C4-2B (cell line): ENCODE data around the gene PLA2G6.

ENCODE experiments used
- H3K27ac ChIP-seq: fragments of 450-650 bp; 2 replicates; pipeline ENCODE4 v1.5.1; 2017
- ZFX ChIP-seq: fragments of 450-650 bp; IDR thresholded peaks from 2 replicates; pipeline ENCODE4 v1.6.1; 2017
- TF ChIP-seq, protein P1 (sequence below): fragments of 450-650 bp; conservative IDR thresholded peaks from 2 replicates; pipeline ENCODE4 v1.5.1; 2017; ENCODE audit warnings: mild to moderate bottlenecking

Gene PLA2G6

DNA sequence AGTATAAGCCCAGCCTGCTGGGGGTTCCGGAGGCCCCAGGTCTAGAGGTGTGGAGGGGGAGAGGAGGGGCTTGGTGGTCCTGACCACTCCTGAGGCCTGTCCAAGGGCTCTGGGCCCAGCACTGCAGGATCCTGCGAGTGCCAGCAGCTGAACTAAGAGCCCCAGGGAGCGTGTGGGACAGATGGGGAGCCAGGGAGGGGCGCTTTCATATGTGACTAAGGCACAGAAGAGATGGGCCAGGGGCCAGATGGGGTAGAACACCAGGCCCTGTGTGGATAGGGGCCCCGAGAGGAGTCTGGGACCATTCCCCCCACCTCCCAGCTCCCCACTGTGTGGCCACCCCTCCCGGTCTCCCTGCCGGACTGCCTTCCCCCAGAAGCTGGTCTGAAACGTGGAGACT, 38.5 kb upstream of the PLA2G6 start:
- TF ChIP-seq, protein P1, sequence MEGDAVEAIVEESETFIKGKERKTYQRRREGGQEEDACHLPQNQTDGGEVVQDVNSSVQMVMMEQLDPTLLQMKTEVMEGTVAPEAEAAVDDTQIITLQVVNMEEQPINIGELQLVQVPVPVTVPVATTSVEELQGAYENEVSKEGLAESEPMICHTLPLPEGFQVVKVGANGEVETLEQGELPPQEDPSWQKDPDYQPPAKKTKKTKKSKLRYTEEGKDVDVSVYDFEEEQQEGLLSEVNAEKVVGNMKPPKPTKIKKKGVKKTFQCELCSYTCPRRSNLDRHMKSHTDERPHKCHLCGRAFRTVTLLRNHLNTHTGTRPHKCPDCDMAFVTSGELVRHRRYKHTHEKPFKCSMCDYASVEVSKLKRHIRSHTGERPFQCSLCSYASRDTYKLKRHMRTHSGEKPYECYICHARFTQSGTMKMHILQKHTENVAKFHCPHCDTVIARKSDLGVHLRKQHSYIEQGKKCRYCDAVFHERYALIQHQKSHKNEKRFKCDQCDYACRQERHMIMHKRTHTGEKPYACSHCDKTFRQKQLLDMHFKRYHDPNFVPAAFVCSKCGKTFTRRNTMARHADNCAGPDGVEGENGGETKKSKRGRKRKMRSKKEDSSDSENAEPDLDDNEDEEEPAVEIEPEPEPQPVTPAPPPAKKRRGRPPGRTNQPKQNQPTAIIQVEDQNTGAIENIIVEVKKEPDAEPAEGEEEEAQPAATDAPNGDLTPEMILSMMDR = no peak
- no peak for TF ChIP-seq ZFX
- H3K27ac ChIP-seq = no peak overlapping the region

DNA sequence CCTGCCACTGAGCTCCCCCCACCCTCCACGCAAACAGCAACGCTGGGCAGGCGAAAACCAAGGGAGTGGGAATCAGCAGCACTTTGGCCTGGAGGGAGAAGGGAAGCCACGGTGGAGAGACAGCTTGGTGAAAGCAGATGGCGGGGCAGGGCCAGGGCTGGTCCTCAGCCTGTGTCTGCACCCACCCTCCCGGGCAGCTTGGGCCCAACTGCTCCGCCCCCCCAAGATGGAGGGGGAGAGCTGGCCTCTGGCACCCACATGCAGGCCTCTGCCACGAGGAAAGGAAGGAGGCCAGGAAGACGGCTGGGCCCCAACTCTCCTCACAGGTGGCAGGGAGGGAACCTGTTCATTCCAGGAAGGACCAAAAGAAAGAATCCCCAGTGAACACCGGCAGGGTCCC, 38.0 kb upstream of the PLA2G6 start:
- TF ChIP-seq, protein P1 = no peak
- no peak for TF ChIP-seq ZFX
- H3K27ac ChIP-seq = no peak overlapping the region

DNA sequence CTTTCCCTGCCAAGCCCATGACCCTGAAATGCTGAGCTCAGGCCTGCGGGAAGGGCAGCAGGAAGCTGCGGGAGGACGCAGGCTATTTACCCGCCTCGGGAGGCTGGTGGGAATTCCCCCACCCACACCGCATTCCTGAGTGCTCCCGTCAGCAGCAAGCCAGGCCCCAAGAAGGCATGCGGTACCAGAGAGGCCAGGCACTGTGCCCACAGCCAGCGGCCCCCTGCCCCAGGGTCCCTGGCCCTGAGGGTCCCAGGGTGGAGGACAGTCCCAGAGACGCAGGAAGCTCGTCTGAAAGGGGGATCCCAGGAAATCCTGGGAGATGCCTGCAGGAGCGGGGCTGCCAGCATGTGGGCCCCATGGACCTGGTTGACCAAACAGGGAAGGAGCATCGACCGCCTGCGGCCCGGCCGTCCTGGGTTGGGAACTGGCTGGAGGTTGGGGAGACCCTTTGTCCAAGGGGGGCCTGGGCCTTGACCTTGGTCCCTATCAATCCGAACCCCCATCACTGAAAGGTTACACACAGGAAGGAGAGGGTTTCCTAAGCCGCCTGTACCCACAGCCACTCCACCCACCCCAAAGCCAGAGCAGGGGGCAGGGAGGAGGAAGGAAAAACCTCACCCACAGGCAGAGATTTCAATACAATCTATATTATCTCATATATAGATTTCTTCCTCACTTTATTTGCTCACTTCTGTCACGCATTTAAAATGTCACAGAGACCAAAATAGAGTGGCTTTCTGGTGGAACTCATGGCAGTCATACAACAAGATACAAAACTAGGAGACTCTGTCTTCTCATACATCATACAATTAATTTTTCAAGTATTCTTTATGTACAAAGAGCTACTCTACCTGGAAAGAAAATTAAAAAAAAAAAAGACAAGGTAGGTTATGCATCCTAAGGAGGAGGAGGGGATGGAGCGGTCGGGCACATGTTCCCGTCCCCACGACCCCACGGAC, 37.3 kb upstream of the PLA2G6 start:
- TF ChIP-seq ZFX = no peak
- TF ChIP-seq, protein P1 = no peak
- no peak overlapping the region for H3K27ac ChIP-seq

DNA sequence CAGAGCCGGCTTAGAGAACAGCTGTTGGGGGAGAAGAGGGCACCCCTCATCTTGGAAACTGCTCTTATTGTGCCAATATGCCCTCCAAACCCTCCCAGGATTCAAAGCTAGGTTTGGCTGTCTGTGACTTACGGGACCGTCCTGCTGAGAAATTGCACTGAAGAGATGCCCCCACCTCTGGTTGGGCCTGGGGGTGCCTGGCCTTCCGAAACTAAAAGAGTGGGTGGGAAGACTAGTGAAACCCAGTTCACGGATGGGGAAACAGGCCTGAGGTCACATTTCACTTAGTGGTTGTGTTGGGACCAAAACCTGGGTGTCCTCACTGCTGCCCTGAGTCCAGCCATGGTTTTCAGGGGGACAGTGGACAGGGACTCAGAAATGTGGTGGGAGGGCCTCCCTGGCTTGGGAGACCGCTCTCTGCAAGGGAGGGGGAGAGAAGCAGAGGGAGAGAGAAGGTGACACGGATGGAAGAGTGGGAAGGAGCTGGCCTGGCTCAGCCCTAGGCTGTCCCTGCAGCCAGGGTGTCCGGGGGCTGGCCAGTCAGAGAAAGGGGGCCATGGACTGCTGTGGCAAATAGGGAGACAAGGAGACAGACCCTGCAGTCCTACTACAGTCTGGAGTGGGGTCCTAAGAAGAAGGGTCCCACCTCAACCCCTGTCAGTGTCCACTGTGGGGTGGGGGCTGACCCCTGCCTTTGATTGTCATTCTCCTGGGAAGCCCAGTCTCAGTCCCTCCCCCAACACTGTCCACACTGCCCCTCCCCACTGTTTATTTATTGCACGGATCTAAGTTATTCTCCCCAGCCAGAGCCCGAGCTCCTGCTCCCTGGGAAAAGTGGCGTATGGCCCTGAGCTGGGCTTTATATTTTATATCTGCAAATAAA, 33.8 kb upstream of the PLA2G6 start:
- H3K27ac ChIP-seq = no peak overlapping the region
- TF ChIP-seq, protein P1 = no peak
- TF ChIP-seq ZFX = no peak

DNA sequence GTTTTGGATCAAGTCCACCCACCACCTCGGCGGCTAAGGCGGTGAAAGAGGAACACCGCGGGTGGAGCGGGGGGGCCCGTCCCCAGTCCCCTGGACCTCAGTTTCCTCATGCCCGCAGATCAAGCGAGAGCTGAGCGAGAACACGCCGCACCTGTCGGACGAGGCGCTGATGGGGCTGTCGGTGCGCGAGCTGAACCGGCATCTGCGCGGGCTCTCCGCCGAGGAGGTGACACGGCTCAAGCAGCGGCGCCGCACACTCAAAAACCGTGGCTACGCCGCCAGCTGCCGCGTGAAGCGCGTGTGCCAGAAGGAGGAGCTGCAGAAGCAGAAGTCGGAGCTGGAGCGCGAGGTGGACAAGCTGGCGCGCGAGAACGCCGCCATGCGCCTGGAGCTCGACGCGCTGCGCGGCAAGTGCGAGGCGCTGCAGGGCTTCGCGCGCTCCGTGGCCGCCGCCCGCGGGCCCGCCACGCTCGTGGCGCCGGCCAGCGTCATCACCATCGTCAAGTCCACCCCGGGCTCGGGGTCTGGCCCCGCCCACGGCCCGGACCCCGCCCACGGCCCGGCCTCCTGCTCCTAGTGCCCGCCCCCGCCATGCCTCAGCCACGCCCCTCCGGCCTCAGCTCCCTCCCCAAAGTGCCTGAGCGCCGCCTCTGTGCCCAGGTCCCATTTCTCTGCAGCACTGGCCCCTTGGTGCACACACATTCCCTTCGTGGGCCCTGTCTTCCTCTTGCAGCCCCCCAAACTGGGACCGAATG, 32.8 kb upstream of the PLA2G6 start:
- no peak overlapping the region for H3K27ac ChIP-seq
- TF ChIP-seq, protein P1 = no peak

DNA sequence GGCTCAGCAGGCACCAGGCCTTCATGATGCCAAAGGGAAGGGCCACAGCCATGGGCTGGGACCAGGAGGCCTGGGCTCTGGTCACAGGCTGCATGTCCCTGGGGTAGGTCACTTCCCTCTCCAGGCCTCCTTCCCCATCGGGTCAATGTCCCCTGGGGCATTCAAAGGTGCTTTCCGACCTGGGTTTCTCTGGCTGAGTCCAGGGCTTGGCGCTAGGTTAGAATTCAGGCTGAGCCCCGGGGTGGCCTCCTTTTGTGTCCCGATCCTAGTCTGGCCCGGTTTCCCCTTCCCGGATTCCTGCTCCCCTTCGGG, 32.3 kb upstream of the PLA2G6 start:
- H3K27ac ChIP-seq = no peak overlapping the region
- TF ChIP-seq, protein P1 = no peak
- TF ChIP-seq ZFX = no peak
